ENCODE data around the gene HOXA1.

The HOXA1 gene
- 0.17 to 1.4 (median 1.4) reads per million in 3 donors for total RNA-seq

DNA sequence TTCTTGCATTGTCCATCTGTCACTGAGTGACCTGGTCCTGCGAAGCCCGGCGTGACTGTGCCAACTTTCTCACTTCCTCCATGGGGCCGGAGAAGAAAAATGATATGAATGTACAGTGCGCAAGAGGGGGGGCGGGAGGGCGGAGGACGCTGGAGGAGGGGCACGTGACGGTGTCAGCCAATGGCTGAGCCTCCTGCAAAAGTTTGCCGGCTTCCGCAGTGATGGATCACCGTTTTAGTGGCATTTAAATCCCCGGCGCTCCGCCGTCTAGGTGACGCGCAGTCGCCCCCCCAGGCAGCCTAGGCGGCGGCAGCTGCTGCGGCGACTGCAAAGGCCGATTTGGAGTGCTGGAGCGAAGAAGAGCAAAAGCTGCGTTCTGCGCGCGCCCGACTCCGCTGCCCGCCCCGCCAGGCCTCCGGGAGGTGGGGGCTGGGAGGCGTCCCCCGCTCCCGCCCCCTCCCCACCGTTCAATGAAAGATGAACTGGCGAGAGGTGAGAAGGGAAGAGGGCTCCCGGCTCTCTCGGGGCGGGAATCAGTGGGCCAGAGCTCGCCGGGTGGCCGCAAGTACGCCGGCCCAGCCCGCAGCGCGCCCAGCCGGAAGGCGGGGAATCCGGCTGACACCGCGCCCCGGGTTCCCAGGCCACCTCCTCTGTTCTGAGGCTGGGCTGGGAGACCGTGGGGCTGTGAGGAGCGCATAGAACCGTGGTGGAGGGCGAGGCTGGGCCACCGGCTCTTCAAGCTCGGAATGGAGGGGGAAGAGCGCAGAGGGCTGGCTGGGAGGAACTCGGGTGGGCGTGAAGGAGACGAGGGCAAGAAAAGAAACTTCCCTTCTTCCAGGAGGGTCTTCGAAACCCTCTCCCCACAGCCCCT is at the start of gene HOXA1:
Gene HOXA1 (minus strand): TSS at position 104 of the 871 bp plus-strand sequence. CDS start 88 bp downstream, at position 16.
- peak; percentile 62 to 70 (median 70) for DNase-seq
- H3K27ac ChIP-seq (ENCODE audit: insufficient read depth, low read length, poor library complexity, severe bottlenecking) = peak within 1 kb of the TSS; percentile 3
- H3K4me3 ChIP-seq (ENCODE audit: insufficient read depth, low read depth, low read length, poor library complexity, severe bottlenecking) = peak within 1 kb of the TSS; percentile 85
- H3K36me3 ChIP-seq (ENCODE audit: control insufficient read depth, insufficient read depth, low read length) = no peaks in the 10 kb centered on the region
- H3K27me3 ChIP-seq (replicated peaks; ENCODE audit: control insufficient read depth, insufficient read depth, low read length, poor library complexity, severe bottlenecking) = peaks cover 7% of the 10 kb centered on the region
- peaks cover 16% of the 10 kb centered on the region for H3K4me1 ChIP-seq (ENCODE audit: control insufficient read depth, insufficient read depth, low read length, poor library complexity, severe bottlenecking)
- H3K9me3 ChIP-seq (ENCODE audit: control insufficient read depth, low read length) = no peaks in the 10 kb centered on the region

- no peak for DNase-seq
- H3K36me3 ChIP-seq (ENCODE audit: control insufficient read depth, insufficient read depth, low read length) = no peaks in the 10 kb centered on the region
- no peak overlapping the region for H3K4me3 ChIP-seq (ENCODE audit: insufficient read depth, low read depth, low read length, poor library complexity, severe bottlenecking)
- no peaks in the 10 kb centered on the region for H3K9me3 ChIP-seq (ENCODE audit: control insufficient read depth, low read length)
- no peak overlapping the region for H3K27ac ChIP-seq (ENCODE audit: insufficient read depth, low read length, poor library complexity, severe bottlenecking)
- H3K27me3 ChIP-seq (replicated peaks; ENCODE audit: control insufficient read depth, insufficient read depth, low read length, poor library complexity, severe bottlenecking) = peaks cover 44% of the 10 kb centered on the region
- H3K4me1 ChIP-seq (ENCODE audit: control insufficient read depth, insufficient read depth, low read length, poor library complexity, severe bottlenecking) = peaks cover 6% of the 10 kb centered on the region
These were observed 49.5 kb upstream of the HOXA1 start for GRCh38 chr7:27145165-27145913.

DNA sequence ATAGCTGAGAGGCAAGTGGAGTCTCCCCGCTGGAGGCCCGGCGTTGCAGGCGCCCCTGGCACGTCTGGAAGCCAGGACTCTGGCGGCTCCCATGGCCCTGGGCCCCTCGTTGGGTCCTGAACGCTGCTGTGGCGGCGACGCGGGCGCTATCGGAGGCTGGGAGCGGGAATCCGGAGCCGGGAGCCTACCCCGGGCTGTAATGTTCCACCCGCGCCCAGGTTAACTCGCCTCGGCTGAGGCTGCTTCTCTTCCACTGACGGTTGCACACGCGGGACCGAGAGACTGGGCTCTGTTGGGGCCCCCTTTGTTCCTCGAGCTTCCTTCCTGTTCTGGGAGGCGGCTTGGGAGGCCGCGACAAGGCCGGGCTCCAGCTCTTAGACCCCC is 49.0 kb upstream of the HOXA1 start:
- no peak for DNase-seq
- Histone ChIP-seq H3K27me3 (replicated peaks; ENCODE audit: control insufficient read depth, insufficient read depth, low read length, poor library complexity, severe bottlenecking) (peaks cover 38% of the 10 kb centered on the region), H3K9me3 (ENCODE audit: control insufficient read depth, low read length) (no peaks in the 10 kb centered on the region), H3K27ac (ENCODE audit: insufficient read depth, low read length, poor library complexity, severe bottlenecking) (no peak overlapping the region), H3K4me3 (ENCODE audit: insufficient read depth, low read depth, low read length, poor library complexity, severe bottlenecking) (no peak overlapping the region), H3K36me3 (ENCODE audit: control insufficient read depth, insufficient read depth, low read length) (no peaks in the 10 kb centered on the region), H3K4me1 (ENCODE audit: control insufficient read depth, insufficient read depth, low read length, poor library complexity, severe bottlenecking) (peaks cover 4% of the 10 kb centered on the region)

DNA sequence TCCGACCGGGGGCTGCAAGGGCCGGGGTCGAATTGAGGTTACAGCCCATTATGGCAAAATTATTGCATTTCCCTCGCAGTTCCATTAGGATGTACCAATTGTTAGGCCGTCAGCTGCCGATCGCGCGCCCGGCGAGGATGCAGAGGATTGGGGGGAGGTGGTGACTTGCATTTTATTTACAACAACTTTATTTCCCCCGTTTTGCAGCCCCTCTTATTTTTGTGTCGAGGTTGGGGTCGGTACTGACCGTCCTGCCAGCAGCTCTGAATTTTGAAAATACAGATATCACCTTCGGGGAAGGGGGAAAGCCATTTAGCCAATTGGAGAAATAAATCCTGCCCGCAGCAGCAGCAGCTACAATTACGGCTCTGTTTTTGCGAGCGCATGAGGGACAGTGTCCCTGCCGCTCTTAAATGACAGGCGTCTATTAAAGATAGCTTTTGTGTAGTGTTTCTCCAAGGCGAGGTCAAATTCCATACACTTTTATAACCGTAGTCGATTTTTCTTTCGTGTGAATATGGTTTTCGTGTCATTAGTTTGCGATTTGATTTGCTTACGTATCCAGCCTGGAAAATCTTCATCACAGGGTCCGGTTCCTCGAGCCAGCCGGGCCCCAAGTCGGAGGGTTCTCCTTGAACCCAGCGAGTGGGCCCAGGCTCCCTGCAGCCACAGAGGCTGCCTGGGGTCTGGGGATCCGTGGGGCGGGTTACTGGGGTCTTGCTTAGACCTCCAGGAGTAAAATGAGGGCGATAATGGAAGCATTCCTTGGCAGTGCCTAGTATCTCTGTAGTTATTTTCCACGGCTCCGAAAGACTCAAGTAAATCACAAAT is 48.4 kb upstream of the HOXA1 start:
- H3K27ac ChIP-seq (ENCODE audit: insufficient read depth, low read length, poor library complexity, severe bottlenecking) = no peak overlapping the region
- H3K4me1 ChIP-seq (ENCODE audit: control insufficient read depth, insufficient read depth, low read length, poor library complexity, severe bottlenecking) = peaks cover 4% of the 10 kb centered on the region
- no peaks in the 10 kb centered on the region for H3K9me3 ChIP-seq (ENCODE audit: control insufficient read depth, low read length)
- DNase-seq = no peak
- H3K36me3 ChIP-seq (ENCODE audit: control insufficient read depth, insufficient read depth, low read length) = no peaks in the 10 kb centered on the region
- H3K4me3 ChIP-seq (ENCODE audit: insufficient read depth, low read depth, low read length, poor library complexity, severe bottlenecking) = no peak overlapping the region
- peaks cover 33% of the 10 kb centered on the region for H3K27me3 ChIP-seq (replicated peaks; ENCODE audit: control insufficient read depth, insufficient read depth, low read length, poor library complexity, severe bottlenecking)

GRCh38 chr7:27143023-27143949 is 47.5 kb upstream of the HOXA1 start, which contains the start of gene HOXA5:
Gene HOXA5 (minus strand): TSS chr7:27143681. CDS start chr7:27143607, 74 bp downstream.
- no peak within 1 kb of the TSS for H3K27ac ChIP-seq (ENCODE audit: insufficient read depth, low read length, poor library complexity, severe bottlenecking)
- no peak for DNase-seq
- no peak within 1 kb of the TSS for H3K4me3 ChIP-seq (ENCODE audit: insufficient read depth, low read depth, low read length, poor library complexity, severe bottlenecking)
- H3K9me3 ChIP-seq (ENCODE audit: control insufficient read depth, low read length) = no peaks in the 10 kb centered on the region
- no peaks in the 10 kb centered on the region for H3K36me3 ChIP-seq (ENCODE audit: control insufficient read depth, insufficient read depth, low read length)
- H3K4me1 ChIP-seq (ENCODE audit: control insufficient read depth, insufficient read depth, low read length, poor library complexity, severe bottlenecking) = peaks cover 4% of the 10 kb centered on the region
- peaks cover 24% of the 10 kb centered on the region for H3K27me3 ChIP-seq (replicated peaks; ENCODE audit: control insufficient read depth, insufficient read depth, low read length, poor library complexity, severe bottlenecking)

GRCh38 chr7:27142580-27143022 is 46.8 kb upstream of the HOXA1 start:
- Histone ChIP-seq H3K9me3 (ENCODE audit: control insufficient read depth, low read length) (no peaks in the 10 kb centered on the region), H3K4me1 (ENCODE audit: control insufficient read depth, insufficient read depth, low read length, poor library complexity, severe bottlenecking) (peaks cover 3% of the 10 kb centered on the region), H3K27ac (ENCODE audit: insufficient read depth, low read length, poor library complexity, severe bottlenecking) (no peak overlapping the region), H3K4me3 (ENCODE audit: insufficient read depth, low read depth, low read length, poor library complexity, severe bottlenecking) (no peak overlapping the region), H3K27me3 (replicated peaks; ENCODE audit: control insufficient read depth, insufficient read depth, low read length, poor library complexity, severe bottlenecking) (peaks cover 19% of the 10 kb centered on the region), H3K36me3 (ENCODE audit: control insufficient read depth, insufficient read depth, low read length) (no peaks in the 10 kb centered on the region)
- DNase-seq = no peak

DNA sequence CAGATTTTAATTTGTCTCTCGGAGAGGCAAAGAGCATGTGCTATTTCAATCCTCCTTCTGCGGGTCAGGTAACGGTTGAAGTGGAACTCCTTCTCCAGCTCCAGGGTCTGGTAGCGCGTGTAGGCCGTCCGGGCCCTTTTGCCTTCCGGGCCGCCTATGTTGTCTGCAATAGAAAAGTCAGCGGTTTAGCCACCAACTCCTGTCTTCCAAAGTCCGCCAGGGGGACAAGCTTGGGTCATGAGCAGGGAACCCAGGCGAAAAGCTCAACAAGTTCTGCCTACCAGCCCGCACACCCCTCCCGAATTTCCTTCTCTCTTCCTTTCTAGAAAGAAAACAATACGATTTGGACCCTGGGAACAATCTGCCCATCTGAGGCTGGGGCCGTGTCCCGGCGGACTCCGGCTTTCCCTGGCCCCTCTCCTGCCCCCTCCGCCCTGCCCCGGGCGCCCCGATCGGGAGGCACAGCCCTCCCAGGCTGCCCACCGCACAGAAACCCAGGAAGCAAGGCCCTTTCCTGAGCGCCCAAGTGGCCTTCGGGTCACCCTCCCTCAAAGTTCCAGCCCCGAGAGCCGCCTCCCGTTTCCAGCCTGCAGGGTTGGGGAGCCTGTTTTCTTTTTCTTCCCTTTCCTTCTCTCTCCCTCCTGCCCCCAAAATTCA is 46.3 kb upstream of the HOXA1 start:
- Histone ChIP-seq H3K36me3 (ENCODE audit: control insufficient read depth, insufficient read depth, low read length) (no peaks in the 10 kb centered on the region), H3K27me3 (replicated peaks; ENCODE audit: control insufficient read depth, insufficient read depth, low read length, poor library complexity, severe bottlenecking) (peaks cover 15% of the 10 kb centered on the region), H3K4me1 (ENCODE audit: control insufficient read depth, insufficient read depth, low read length, poor library complexity, severe bottlenecking) (no peaks in the 10 kb centered on the region), H3K27ac (ENCODE audit: insufficient read depth, low read length, poor library complexity, severe bottlenecking) (no peak overlapping the region), H3K4me3 (ENCODE audit: insufficient read depth, low read depth, low read length, poor library complexity, severe bottlenecking) (no peak overlapping the region), H3K9me3 (ENCODE audit: control insufficient read depth, low read length) (no peaks in the 10 kb centered on the region)
- no peak for DNase-seq

DNA sequence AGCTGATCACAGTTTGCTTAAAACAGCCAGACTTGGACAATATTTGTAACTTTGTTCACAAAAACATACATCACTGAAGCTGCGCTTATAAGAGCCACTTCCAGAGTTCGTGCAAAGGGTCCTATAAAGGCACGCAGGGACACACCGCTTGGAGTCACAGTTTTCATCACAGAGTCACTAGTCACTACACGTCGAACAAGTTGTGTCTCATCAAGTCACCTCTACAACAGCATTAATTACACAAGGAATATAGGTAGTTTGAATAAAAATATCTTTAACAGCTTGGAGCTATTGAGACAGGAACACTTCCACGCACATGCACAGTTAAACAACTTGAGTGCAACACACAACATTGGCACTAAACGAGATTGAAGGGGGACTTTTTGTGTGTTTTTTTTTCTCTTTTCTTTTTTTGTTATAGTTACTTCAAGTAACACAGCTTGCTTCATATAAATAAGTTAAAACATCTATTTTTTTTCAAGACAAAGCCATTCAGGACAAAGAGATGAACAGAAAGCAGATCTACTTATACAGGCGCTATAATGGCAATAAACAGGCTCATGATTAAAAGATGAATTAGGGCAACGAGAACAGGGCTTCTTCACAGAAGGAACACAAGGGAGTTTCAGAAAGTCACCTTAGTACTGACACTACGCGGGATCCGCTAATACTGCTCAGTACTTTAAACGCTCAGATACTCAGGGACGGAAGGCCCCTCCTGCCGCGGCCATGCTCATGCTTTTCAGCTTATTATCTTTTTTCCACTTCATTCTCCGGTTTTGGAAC is 45.5 kb upstream of the HOXA1 start:
- no peak overlapping the region for H3K27ac ChIP-seq (ENCODE audit: insufficient read depth, low read length, poor library complexity, severe bottlenecking)
- H3K4me3 ChIP-seq (ENCODE audit: insufficient read depth, low read depth, low read length, poor library complexity, severe bottlenecking) = no peak overlapping the region
- H3K4me1 ChIP-seq (ENCODE audit: control insufficient read depth, insufficient read depth, low read length, poor library complexity, severe bottlenecking) = no peaks in the 10 kb centered on the region
- no peak for DNase-seq
- H3K9me3 ChIP-seq (ENCODE audit: control insufficient read depth, low read length) = no peaks in the 10 kb centered on the region
- no peaks in the 10 kb centered on the region for H3K36me3 ChIP-seq (ENCODE audit: control insufficient read depth, insufficient read depth, low read length)
- H3K27me3 ChIP-seq (replicated peaks; ENCODE audit: control insufficient read depth, insufficient read depth, low read length, poor library complexity, severe bottlenecking) = peaks cover 18% of the 10 kb centered on the region

Measured in effector memory CD4-positive, alpha-beta T cell (primary cell).